Cortex of kidney (tissue), 1 donor: ENCODE results near the gene STOML1.
"Not testable (repeated sequence)": the region's sequence is repeated elsewhere in the genome, so short reads cannot be mapped to it uniquely, and the experiment has no call there.

Experiments used
- DNase-seq: peaks from one replicate; lab custom pipeline; 2025; lab: John Stamatoyannopoulos, UW

Gene STOML1

DNA sequence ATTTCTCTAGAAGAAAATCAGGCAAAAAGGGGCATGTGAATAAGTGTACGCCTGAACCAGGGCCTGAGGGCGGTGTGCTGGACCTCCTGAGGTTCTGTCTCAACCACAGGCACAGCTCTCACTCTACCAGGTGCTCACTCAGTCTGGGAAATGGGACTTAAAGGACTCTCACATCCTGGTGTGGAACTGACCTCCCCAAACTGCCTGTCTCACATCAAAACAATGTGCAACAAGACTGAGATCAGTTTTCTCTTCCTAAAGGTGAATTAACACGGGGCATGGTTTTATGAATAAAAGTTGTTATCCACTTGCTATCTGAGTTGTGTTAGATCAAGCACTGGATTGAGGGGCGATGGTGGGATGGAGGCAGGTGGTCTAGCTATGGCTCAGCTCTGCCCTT is 4.8 kb downstream of the STOML1 start:
- DNase-seq: no peak

DNA sequence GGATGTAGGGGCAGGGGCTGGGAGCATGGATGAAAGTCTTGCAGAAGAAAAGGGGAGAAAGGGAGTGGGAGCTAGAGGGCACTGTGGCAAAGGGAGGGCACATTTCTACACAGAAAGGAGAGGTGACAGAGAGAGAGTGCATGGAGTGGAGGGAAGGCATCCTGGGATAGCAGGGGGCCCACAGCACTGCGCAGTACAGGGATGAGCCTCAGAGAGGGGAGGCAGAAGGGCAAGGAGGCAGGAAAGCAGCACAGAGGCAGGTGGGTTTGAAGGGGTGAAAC is 5.4 kb downstream of the STOML1 start:
- no peak for DNase-seq

DNA sequence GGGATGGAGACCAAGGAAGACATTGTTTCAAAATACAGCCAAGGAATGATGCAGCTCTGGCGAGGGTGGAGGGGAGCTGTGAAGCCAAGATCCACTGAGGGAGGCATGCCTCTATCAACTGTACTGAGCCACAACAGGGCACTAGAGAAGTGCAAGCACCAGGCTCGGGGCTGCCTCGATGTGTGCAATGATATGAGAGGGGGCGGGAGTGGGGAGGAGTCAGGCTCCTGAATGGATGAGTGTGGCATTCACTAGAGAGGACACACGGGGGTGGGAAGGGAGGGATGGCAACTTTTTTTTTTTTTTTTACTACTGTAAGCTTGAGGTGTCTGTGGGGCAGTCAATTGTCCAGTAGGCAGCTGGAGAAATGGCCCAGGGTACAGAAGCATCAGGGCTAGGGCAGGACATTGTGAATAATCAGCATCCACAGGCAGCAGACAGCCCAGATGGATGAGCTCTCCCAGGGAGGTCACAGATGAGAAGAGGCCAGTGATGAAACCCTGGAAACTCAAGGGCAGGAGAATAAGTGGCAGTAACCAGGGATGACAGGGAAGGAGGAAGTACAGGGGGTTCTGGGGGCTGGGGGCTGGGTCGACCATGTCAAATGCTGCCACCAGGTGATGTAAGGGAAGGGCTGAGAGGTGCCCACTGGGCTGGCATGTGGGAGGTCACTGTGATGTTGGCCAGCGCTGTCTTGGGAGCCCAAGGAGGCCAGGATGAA is 5.9 kb downstream of the STOML1 start:
- no peak for DNase-seq

- DNase-seq: no peak
Observed at GRCh38 chr15:73985101-73985873, 6.8 kb downstream of the STOML1 start.

- no peak for DNase-seq
Observed at GRCh38 chr15:73984208-73984979, 7.7 kb downstream of the STOML1 start.

- DNase-seq: no peak
Observed at GRCh38 chr15:73983773-73984172, 8.3 kb downstream of the STOML1 start.

DNA sequence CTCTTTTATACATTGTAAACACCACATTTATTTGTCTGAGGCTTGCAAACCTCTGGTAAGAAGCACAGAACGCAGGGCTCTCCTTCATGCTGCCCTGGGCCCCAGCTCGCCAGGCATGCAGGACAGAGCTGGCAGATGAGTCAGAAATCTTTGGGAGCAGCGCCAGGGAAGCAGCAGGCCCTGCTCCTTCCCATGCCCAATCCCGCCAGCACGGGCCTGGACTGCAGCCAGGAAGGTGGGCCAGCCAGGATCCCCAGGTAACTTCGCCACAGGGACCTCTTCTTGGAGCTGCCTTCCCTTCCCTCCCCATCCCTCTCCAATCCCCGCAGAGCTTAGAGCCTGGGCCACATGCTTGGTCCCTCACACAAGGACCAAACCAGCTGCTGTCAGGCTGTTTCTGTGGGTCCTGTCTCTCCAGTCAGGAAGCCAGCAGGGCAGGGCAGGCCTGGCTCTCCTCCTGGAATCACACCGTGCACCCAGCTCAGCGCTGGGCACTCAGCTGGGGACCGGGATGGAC is 8.8 kb downstream of the STOML1 start:
- DNase-seq: no peak

GRCh38 chr15:73982222-73982962 is 9.7 kb downstream of the STOML1 start:
- DNase-seq: no peak

- no peak for DNase-seq
Observed at GRCh38 chr15:73981761-73982221, 10.3 kb downstream of the STOML1 start.

GRCh38 chr15:73979636-73980035 is 12.5 kb downstream of the STOML1 start:
- no peak for DNase-seq

GRCh38 chr15:73978896-73979295 is 13.2 kb downstream of the STOML1 start:
- no peak for DNase-seq

DNA sequence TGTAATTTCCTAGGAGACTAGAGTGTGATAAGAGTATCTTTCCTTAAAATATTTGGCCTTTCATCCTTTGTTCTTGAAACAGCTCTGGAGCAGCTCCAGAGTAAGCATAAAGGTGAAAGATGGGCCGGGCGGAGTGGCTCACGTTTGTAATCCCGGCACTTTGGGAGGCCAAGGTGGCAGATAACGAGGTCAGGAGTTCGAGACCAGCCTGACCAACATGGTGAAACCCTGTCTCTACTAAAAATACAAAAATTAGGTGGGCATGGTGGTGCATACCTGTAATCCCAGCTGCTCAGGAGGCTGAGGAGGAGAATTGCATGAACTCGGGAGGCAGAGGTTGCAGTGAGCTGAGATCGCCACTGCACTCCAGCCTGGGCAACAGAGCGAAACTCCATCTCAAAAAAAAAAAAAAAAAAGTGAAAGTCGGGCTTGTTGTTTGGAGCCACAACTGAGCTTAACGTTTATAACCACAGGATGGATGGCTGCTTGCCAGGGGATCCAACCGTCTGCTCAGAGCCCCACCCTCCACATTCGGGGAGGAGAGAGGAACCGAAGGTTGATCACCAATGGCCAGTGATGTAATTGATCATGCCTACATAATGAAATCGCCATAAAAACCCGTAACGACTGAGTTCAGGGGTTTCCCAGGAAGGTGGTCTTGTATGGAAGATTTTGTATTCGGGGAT is 16.5 kb downstream of the STOML1 start:
- DNase-seq: not testable (repeated sequence)

DNA sequence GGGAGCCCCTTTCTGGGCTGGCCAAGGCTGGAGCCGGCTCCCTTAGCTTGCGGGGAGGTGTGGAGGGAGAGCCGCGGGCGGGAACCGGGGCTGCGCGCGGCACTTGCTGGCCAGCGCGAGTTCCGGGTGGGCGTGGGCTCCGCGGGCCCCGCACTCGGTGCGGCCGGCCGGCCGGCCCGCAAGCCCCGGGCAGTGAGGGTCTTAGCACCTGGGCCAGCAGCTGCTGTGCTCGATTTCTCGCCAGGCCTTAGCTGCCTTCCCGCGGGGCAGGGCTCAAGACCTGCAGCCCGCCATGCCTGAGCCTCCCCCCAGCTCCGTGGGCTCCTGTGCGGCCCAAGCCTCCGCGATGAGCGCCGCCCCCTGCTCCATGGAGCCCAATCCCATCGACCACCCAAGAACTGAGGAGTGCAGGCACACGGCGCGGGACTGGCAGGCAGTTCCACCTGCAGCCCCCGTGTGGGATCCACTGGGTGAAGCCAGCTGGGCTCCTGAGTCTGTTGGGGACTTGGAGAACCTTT is 18.4 kb downstream of the STOML1 start:
- DNase-seq: not testable (repeated sequence)

- no peak for DNase-seq
Observed at GRCh38 chr15:73972984-73973682, 19.0 kb downstream of the STOML1 start.

DNA sequence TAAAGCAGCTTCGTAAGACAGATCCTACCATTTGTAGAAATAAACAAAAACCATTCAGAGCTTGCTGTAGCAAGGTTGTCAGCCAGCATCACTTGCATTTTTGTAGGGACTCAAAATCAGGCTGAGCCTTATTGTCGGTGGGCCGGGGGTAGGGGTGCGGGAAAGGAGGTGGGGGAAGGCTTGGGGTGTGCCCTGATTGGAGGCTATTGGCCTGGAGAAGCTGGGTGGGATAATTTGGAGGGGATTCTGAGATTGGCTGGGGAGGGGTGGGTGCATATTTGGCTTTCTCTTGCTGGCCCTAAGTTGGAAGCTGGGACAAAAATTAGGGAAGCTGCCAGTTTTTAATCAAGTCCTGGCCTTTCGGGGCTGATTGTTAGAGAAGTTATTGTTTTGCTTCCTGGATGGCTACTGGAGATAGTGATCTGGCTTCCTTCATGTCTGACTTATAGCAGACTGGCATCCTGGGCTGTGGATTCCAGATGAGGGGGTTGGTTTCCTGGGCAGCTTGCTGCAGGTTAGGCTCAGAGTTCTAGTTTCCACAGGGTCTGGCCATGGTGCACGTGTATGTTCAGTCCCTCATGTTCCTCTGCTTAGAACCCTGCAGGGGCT is 22.8 kb downstream of the STOML1 start:
- no peak for DNase-seq

DNA sequence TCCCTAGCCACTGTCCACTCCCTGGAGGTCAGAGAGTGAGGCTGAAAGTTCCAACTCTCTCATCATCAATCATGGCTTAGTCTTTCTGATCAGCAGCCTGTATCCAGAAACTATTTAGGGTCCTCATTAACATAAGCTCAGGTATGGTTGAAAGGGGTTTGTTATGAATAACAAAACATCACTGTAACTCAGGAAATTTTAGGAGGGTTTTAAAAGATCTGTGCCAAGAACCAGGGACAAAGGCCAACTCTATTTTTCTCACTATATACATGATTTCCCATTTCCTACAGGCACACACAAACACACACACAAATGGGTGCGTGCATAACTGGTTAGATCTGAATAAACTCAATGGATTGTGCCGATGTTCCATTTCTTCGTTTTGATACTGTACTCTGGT is 23.6 kb downstream of the STOML1 start:
- DNase-seq: no peak

GRCh38 chr15:73965758-73966113 is 26.4 kb downstream of the STOML1 start:
- no peak for DNase-seq

GRCh38 chr15:73965094-73965757 is 26.9 kb downstream of the STOML1 start:
- no peak for DNase-seq

GRCh38 chr15:73964736-73965093 is 27.4 kb downstream of the STOML1 start:
- DNase-seq: no peak

- DNase-seq: no peak
Observed at GRCh38 chr15:73962433-73962832, 29.7 kb downstream of the STOML1 start.
